Transverse colon (tissue), 4 donors: ENCODE data around the gene MTHFSD. TPM values are rescaled to one million over a fixed set of nuclear protein-coding genes. Genes with fewer than 3 reads are reported as not detected.
A peak's percentile ranks its signal among the peaks of the same experiment; 100 is the strongest.

Source experiments
- DNase-seq: peaks from one replicate; pipeline ENCODE4 v3.0.0-alpha.2; 2019
- H3K27ac ChIP-seq, 4 donors: fragments of 200-600 bp; sonication (generic); 2 replicates each; pipeline ENCODE4 v1.5.1; 2016 to 2018; ENCODE audit warnings: inconsistent platforms in 4 of 4
- H3K27me3 ChIP-seq: fragments of 200-600 bp; sonication (generic); 2 replicates; pipeline ENCODE4 v1.5.1; 2017; ENCODE audit warnings: inconsistent platforms
- H3K36me3 ChIP-seq, 4 donors: fragments of 200-600 bp; sonication (generic); 2 replicates each; pipeline ENCODE4 v1.5.1; 2017 to 2019; ENCODE audit warnings: inconsistent platforms in 4 of 4
- H3K4me1 ChIP-seq, 4 donors: fragments of 200-600 bp; sonication (generic); 2 replicates each; pipeline ENCODE4 v1.5.1; 2017 to 2020; ENCODE audit warnings: inconsistent platforms in 4 of 4
- H3K4me3 ChIP-seq, 4 donors: fragments of 200-600 bp; sonication (generic); 1 replicate in 1 of 4; 2 replicates in 3 of 4; pipeline versions ENCODE4 v1.5.1 to v1.6.1; 2017 to 2019; ENCODE audit warnings: inconsistent platforms in 4 of 4
- H3K9me3 ChIP-seq, 2 donors: fragments of 200-600 bp; sonication (generic); 2 replicates each; pipeline ENCODE4 v1.5.1; 2017 to 2019; ENCODE audit warnings: inconsistent platforms in 2 of 2
- EP300 ChIP-seq: sonication (generic); formaldehyde crosslinking; IDR thresholded peaks from one replicate; pipeline ENCODE4 v1.6.1; 2017; ENCODE audit warnings: antibody characterized with exemption, low read depth
- POLR2A ChIP-seq: fragments of 450-650 bp; IDR thresholded peaks from one replicate; pipeline ENCODE4 v1.6.1; 2016; ENCODE audit warnings: antibody characterized with exemption, mild to moderate bottlenecking, moderate library complexity
- POLR2AphosphoS5 ChIP-seq, 3 donors: sonication (generic); formaldehyde crosslinking; IDR thresholded peaks; one replicate each; pipeline ENCODE4 v1.6.1; 2016; ENCODE audit warnings: antibody characterized with exemption in 3 of 3
- WGBS, 2 donors: methylation state at CpG; one replicate each; pipeline ENCODE4 v1.1.5; 2018; ENCODE audit warnings: low coverage in 1 of 2; 5-methylcytosine and 5-hydroxymethylcytosine counted together
- in situ Hi-C, 4 donors: fragments of 200-750 bp; cut with MboI; loops; one replicate each; pipeline versions ENCODE4 v1.15.0 to v1.15.1; 2017; ENCODE audit warnings: low sequenced_read_pairs in 3 of 4, low pct_ligation_motif_present in 1 of 4, low pct_unique_long_range_greater_than_20kb in 1 of 4
- intact Hi-C: fragments of 100-400 bp; cut with DNase I; formaldehyde crosslinking; loops from one replicate; pipeline ENCODE4 v1.15.1; 2023; ENCODE audit warnings: low total_unique reads
- total RNA-seq, 4 donors: library from RNA; depleted of rRNA; stranded (reverse); fragments of >200 nt; gene quantifications; one replicate each; pipeline ENCODE4 v1.1.0, GENCODE V29; 2016
- TF ChIP-seq, protein P1 (sequence below), 5 experiments: fragments of 200-600 bp in 3 of 5; fragments of 450-650 bp in 2 of 5; sonication (generic) in 3 of 5; IDR thresholded peaks; 1 replicate in 2 of 5; 2 replicates in 3 of 5; pipeline ENCODE4 v1.5.1; 2016 to 2017; ENCODE audit warnings: antibody characterized with exemption in 5 of 5, inconsistent platforms in 3 of 5, mild to moderate bottlenecking in 2 of 5, moderate library complexity in 1 of 5

The MTHFSD gene
- total RNA-seq, 4 donors from 2014 or later: 25.4 to 51.1 (median 30.0) TPM

- 0 to 2% methylated on average over 5 to 47 of the region's 54 CpGs for WGBS, 2 donors
- DNase-seq: peak; percentile 60
- Histone ChIP-seq H3K4me1 (peaks cover 0 to 15% (median 7%) of the 10 kb centered on the region in 4 donors), H3K4me3 (peak overlapping the region in 3 of 4 donors; percentile 30 to 52 (median 37)), H3K9me3 (no peaks in the 10 kb centered on the region), H3K36me3 (no peaks in the 10 kb centered on the region), H3K27ac (peak overlapping the region; percentile 40 to 76 (median 62)), H3K27me3 (peaks cover 100% of the 10 kb centered on the region)
- in situ Hi-C loops: no loop called here
- intact Hi-C loops: no loop called here
- TF ChIP-seq POLR2A: peak; percentile 56
- TF ChIP-seq POLR2AphosphoS5 (IDR thresholded peaks at IDR 0.05): peak in 2 of 3 donors; percentile 43 to 70
- TF ChIP-seq EP300: no peak
- TF ChIP-seq, protein P1, sequence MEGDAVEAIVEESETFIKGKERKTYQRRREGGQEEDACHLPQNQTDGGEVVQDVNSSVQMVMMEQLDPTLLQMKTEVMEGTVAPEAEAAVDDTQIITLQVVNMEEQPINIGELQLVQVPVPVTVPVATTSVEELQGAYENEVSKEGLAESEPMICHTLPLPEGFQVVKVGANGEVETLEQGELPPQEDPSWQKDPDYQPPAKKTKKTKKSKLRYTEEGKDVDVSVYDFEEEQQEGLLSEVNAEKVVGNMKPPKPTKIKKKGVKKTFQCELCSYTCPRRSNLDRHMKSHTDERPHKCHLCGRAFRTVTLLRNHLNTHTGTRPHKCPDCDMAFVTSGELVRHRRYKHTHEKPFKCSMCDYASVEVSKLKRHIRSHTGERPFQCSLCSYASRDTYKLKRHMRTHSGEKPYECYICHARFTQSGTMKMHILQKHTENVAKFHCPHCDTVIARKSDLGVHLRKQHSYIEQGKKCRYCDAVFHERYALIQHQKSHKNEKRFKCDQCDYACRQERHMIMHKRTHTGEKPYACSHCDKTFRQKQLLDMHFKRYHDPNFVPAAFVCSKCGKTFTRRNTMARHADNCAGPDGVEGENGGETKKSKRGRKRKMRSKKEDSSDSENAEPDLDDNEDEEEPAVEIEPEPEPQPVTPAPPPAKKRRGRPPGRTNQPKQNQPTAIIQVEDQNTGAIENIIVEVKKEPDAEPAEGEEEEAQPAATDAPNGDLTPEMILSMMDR (IDR thresholded peaks at IDR 0.05): peak in 3 of 5 experiments; percentile 7 to 36 (median 36)
These were observed 20.9 kb upstream of the MTHFSD start for GRCh38 chr16:86575754-86576557.

- no peak for DNase-seq
- peak overlapping the region in 1 of 4 donors; percentile 35 for H3K27ac ChIP-seq
- H3K4me1 ChIP-seq: peaks cover 0 to 15% (median 7%) of the 10 kb centered on the region in 4 donors
- H3K4me3 ChIP-seq: peak overlapping the region in 2 of 4 donors; percentile 30 to 52
- in situ Hi-C loops (no loop called here), intact Hi-C loops (no loop called here)
- H3K9me3 ChIP-seq: no peaks in the 10 kb centered on the region
- no peaks in the 10 kb centered on the region for H3K36me3 ChIP-seq
- TF ChIP-seq, protein P1 (IDR thresholded peaks at IDR 0.05): no peak
- TF ChIP-seq POLR2A (no peak), POLR2AphosphoS5 (IDR thresholded peaks at IDR 0.05) (no peak), EP300 (no peak)
- WGBS, 2 donors: 69 to 93% methylated on average over 7 to 17 of the region's 17 CpGs
- H3K27me3 ChIP-seq: peaks cover 100% of the 10 kb centered on the region
These were observed 20.2 kb upstream of the MTHFSD start for GRCh38 chr16:86575095-86575685.

- in situ Hi-C loops (loop anchor here in 1 of 4 donors (25.0 kb wide), 1 partner anchor 713 kb away; no protein-coding TSS in a partner anchor), intact Hi-C loops (no loop called here)
- Histone ChIP-seq H3K9me3 (no peaks in the 10 kb centered on the region), H3K4me3 (no peak overlapping the region), H3K27ac (no peak overlapping the region), H3K4me1 (peaks cover 0 to 15% (median 7%) of the 10 kb centered on the region in 4 donors), H3K36me3 (no peaks in the 10 kb centered on the region), H3K27me3 (peaks cover 100% of the 10 kb centered on the region)
- no peak for DNase-seq
- WGBS, 2 donors: 57% methylated on average over 4 of the region's 4 CpGs; no CpG with 5 or more reads in 1 of the 2 donors
- TF ChIP-seq EP300 (no peak), POLR2AphosphoS5 (IDR thresholded peaks at IDR 0.05) (no peak), POLR2A (no peak)
- TF ChIP-seq, protein P1 (IDR thresholded peaks at IDR 0.05): no peak
These were observed 19.6 kb upstream of the MTHFSD start for GRCh38 chr16:86574646-86575045.
